ENCODE data around the gene PPP2R2B.
"Not testable (repeated sequence)": the region's sequence is repeated elsewhere in the genome, so short reads cannot be mapped to it uniquely, and the experiment has no call there.

The PPP2R2B gene

DNA sequence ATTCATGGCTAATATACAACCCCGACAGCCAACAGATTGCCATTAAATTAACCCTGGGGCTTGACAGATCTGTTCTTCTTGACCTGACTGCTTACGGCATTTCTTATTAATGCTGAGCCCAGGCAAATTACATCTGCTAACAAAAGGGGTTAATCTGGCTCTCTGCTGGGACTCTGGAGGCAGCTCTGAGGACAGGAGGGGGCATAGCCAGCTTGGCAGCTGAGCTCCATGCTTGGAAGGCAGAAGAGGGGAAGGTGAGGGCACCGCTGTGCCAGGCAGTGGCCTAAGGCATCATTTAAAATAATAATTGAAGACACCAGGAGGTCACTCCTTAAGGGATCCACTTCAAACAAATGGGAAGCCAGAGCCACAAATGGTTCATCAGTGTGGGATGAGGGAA, 236.6 kb downstream of the PPP2R2B start:
- no peak for DNase-seq (ENCODE audit: low read depth)
- no peak overlapping the region for H3K4me3 ChIP-seq (ENCODE audit: low read depth, low read length)

DNA sequence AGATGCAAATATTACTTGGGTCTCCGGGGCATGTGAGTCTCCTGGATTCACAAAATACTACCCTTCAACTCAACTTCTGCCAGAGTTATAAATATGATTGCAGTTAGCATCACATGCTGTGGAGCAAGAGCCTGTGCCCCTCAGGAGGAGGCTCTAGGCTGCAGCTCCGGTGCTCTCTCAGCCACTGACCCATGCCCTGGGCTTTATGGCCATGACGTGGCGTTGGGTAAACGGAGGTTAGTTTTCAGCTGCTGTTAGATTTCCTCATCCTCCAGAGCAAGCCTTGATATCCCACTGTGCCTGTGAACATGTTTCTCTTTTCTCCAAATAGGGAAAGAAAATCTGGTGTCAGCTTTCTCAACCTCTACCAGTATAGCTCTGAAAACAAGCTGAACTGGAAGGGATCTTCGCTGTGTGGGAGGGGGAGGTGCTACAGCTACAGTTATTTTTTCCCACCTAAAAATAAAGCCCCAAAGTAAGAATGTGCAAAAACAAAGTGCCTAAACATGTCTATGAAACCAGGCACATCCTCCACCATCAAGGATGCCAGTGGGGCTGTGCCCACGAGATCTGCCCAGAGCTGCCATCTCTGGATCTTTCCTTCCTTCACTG, 238.2 kb downstream of the PPP2R2B start:
- no peak overlapping the region for H3K4me3 ChIP-seq (ENCODE audit: low read depth, low read length)
- DNase-seq (ENCODE audit: low read depth), result no peak

GRCh38 chr5:146635443-146635842, 243.1 kb downstream of the PPP2R2B start:
- no peak for DNase-seq (ENCODE audit: low read depth)

GRCh38 chr5:146633323-146633764, 245.2 kb downstream of the PPP2R2B start:
- DNase-seq (ENCODE audit: low read depth), result no peak
- H3K4me3 ChIP-seq (ENCODE audit: low read depth, low read length), result no peak overlapping the region

More at GRCh38 chr5:146635443-146635842, 243.1 kb downstream of the PPP2R2B start:
- H3K4me3 ChIP-seq (ENCODE audit: low read depth, low read length), result no peak overlapping the region

DNA sequence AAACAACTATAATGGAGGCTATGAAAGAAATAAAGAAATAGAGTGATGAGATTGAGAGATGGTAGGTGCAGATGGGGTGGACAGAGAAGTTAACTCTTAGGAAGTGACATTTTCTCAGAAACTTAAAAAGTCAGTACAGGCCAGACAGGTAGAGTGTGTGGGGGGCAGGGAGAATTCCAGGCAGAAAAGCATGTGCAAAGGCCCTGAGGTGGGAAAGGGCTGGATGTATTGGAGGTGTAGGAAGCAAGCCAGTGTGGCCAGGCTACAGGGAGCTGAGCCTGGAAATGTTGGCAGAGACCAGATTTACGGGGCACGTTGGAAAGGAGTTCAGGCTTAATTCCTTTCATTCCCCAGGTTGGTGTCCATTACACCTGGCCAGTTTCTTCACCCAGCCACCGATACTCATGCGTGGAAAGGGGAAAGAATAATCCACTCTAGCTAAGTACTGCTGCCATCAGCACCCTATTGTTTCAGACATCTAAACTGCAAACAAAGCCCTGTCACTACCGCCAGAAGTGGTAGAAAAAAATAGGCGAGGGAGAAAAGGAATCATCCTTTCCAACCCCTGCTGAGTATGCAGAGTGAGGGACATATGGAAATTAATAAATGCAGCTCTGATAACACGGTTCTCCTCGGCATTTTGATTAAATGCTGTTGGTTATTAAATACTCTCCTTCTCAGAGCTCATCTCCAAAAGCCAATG, 245.8 kb downstream of the PPP2R2B start:
- no peak for DNase-seq (ENCODE audit: low read depth)

DNA sequence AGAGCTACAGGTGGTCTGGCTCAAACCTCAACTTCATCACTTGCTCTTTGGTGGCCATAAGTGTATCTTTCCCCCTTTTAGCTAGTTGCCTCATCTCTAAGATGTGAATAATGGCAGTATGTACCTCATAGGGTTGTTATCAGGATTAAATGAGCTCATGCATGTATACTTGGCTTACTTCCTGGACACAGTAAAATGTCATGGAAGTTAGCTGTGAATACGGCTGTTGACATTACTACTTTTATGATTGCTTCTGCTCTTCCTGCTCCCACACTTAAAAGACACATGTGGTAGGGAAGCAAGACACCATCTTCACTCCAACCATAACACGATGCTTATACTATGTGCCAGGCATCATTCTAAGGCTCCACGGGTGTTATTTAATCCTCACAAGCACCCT, 248.1 kb downstream of the PPP2R2B start:
- no peak for DNase-seq (ENCODE audit: low read depth)
- H3K4me3 ChIP-seq (ENCODE audit: low read depth, low read length), result no peak overlapping the region

More for the DNA sequence above, 245.8 kb downstream of the PPP2R2B start:
- no peak overlapping the region for H3K4me3 ChIP-seq (ENCODE audit: low read depth, low read length)

- H3K4me3 ChIP-seq (ENCODE audit: low read depth, low read length), result no peak overlapping the region
Measured at GRCh38 chr5:146628950-146629349, 249.6 kb downstream of the PPP2R2B start.

DNA sequence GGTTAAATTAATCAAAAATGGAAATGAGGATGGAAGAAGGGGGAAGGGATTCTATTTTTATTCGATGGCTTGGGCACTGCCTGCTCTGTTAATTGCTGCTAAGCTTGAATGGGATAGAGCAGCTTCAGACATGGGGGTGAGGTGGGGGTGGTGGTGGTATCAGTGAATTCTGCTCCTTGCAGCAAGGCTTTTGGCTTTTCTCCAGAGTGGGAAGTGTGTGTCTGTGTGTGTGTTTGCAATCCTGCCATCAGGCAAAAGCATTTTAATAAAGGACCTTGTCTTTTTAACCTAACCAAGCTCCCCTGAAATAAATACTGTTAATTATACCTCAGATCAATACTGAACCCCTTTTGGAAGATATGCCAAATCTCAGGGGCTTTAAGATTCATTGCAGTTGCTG, 251.6 kb downstream of the PPP2R2B start:
- DNase-seq (ENCODE audit: low read depth), result no peak
- H3K4me3 ChIP-seq (ENCODE audit: low read depth, low read length), result no peak overlapping the region

More at GRCh38 chr5:146628950-146629349, 249.6 kb downstream of the PPP2R2B start:
- no peak for DNase-seq (ENCODE audit: low read depth)

GRCh38 chr5:146624179-146624578, 254.4 kb downstream of the PPP2R2B start:
- no peak overlapping the region for H3K4me3 ChIP-seq (ENCODE audit: low read depth, low read length)
- no peak for DNase-seq (ENCODE audit: low read depth)

GRCh38 chr5:146623666-146624065, 254.9 kb downstream of the PPP2R2B start:
- no peak for DNase-seq (ENCODE audit: low read depth)
- no peak overlapping the region for H3K4me3 ChIP-seq (ENCODE audit: low read depth, low read length)

GRCh38 chr5:146623009-146623408, 255.5 kb downstream of the PPP2R2B start:
- DNase-seq (ENCODE audit: low read depth), result no peak
- H3K4me3 ChIP-seq (ENCODE audit: low read depth, low read length), result no peak overlapping the region

DNA sequence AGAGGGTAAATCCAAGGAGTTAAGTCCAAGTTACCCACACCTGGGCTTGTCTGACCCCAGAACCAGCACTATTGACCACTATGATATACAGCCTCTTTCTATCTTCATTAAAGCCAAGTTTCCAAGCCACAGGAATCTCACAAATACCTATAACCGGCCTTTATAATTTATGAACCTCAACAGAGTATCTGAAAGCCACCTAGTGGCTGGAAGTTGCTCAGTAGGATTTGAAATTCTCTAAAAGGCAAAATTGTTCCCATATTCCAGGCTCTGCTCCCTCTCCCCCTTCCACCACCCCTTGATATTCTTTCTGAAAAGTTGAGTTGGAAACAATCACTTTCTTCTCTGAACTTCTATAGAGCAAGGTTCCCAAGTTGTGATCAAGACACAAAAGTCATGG, 256.2 kb downstream of the PPP2R2B start:
- DNase-seq (ENCODE audit: low read depth), result no peak
- H3K4me3 ChIP-seq (ENCODE audit: low read depth, low read length), result no peak overlapping the region

GRCh38 chr5:146620669-146621051, 257.9 kb downstream of the PPP2R2B start:
- no peak overlapping the region for H3K4me3 ChIP-seq (ENCODE audit: low read depth, low read length)
- no peak for DNase-seq (ENCODE audit: low read depth)

- no peak overlapping the region for H3K4me3 ChIP-seq (ENCODE audit: low read depth, low read length)
- DNase-seq (ENCODE audit: low read depth), result no peak
Measured at GRCh38 chr5:146620031-146620668, 258.4 kb downstream of the PPP2R2B start.

GRCh38 chr5:146618434-146618833, 260.1 kb downstream of the PPP2R2B start:
- H3K4me3 ChIP-seq (ENCODE audit: low read depth, low read length), result no peak overlapping the region
- no peak for DNase-seq (ENCODE audit: low read depth)

- H3K4me3 ChIP-seq (ENCODE audit: low read depth, low read length); DNase-seq (ENCODE audit: low read depth): not testable (repeated sequence)
Measured at GRCh38 chr5:146609731-146610130, 268.8 kb downstream of the PPP2R2B start.

DNA sequence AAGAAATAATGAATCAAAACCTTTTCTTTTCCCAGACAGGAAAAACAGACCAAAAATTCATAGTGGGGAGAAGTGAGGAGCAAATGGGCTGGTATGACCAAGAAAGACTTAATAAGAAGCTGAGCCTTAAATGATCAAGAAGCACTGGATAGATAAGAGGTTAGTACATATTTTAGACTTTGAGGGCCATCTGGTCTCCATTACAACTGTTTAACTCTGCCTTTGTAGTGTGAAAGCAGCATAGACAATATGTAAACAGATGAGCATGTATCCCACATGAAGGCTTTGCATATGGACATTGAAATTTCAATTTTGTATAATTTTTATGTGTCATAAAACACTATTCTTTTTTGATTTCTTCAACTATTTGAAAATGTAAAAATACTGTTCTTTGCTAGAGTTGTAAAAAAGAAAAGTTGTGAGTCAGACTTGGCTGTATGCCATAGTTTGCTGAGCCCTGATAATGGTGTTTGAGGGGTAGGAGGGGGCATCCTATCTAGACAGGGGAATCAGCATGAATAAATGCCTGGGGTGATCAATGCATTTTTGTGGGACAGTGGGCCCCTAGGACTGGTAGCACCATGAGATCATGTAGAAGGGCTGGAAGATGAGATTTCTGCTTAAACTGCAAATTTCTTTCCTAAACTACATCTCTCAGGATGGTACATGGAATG, 270.8 kb downstream of the PPP2R2B start:
- no peak for DNase-seq (ENCODE audit: low read depth)
- H3K4me3 ChIP-seq (ENCODE audit: low read depth, low read length), result no peak overlapping the region

- no peak for DNase-seq (ENCODE audit: low read depth)
- H3K4me3 ChIP-seq (ENCODE audit: low read depth, low read length), result no peak overlapping the region
Measured at GRCh38 chr5:146606893-146607292, 271.7 kb downstream of the PPP2R2B start.

DNA sequence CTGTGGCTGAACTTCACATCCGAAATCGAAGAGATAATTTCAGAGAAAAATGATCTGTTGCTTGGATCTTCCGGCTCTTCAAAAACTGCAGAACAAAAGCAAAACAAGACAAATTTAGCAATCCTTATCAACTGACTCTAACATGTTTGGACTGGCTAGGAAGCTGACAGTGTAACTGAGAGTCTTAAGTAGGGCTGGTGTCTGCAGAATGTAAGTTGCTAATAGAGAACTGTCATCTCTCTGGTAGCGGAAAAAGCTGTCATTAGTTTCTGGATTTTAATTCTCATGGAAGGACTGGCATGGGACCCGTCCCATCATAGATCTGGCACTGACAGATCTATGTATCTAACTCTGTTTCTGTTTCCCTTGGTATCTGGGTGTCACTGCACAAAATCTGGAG, 278.2 kb downstream of the PPP2R2B start:
- DNase-seq (ENCODE audit: low read depth), result no peak
- no peak overlapping the region for H3K4me3 ChIP-seq (ENCODE audit: low read depth, low read length)

DNA sequence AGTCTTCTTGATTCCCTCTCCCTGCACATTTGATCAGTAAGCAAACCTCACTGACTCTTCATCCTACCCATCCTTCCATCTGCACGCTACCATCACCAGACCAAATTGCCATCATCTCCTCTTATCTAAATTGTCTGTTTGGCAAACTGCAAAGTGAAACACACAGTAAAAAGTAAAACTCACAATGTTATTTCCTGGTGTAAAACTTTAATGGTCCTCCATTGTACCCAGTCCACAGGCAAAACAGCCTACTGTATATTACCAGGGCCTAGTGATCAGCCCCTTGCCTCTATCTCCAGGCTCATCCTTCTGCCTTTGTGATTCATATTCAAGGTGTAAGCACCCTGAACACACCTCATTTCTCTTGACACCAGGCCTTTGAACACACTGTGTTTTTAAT, 279.3 kb downstream of the PPP2R2B start:
- DNase-seq (ENCODE audit: low read depth), result no peak
- no peak overlapping the region for H3K4me3 ChIP-seq (ENCODE audit: low read depth, low read length)

All from skeletal muscle cell (primary cell).